Pulmonary artery endothelial cell (primary cell): ENCODE data around the gene PBX3. TPM values are rescaled to one million over a fixed set of nuclear protein-coding genes. Genes with fewer than 3 reads are reported as not detected.

ENCODE experiments used
- DNase-seq: peaks from one replicate; pipeline ENCODE4 v3.0.0-alpha.2; 2011; ENCODE audit warnings: low read depth, low spot score
- total RNA-seq: library from RNA; depleted of rRNA; stranded (reverse); fragments of >200 nt; gene quantifications from 2 replicates; pipeline ENCODE4 v1.2.3, GENCODE V29; 2014

Gene PBX3
- total RNA-seq, 1 donor from 2014 or later = 9.2 TPM

DNA sequence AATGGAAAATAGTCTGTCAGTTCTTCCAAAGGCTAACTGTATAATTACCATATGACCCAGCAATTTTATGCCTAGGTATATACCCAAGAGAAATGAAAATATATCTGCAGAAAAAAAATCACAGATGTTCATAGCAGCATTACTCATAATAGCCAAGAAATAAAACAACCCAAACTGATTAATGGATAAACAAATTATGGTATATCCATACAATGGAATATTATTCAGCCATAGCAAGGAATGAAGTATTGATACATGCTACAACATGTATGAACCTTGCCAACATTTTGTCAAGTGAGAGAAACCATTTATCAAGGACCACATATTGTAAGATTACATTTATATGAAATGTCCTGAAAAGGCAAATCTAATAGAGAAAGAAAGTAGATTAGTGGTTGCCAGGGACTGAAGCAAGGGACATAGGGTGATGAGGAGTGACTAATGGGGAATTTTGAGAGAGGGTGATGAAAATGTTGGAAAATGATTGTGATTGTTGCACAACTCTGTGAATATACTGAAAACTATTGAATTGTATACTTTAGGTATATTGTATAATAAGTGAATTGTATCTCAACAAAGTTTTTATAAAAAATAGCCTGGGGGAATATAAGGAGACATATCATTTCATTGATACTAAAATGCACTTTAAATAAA, 114.4 kb downstream of the PBX3 start:
- no peak for DNase-seq

DNA sequence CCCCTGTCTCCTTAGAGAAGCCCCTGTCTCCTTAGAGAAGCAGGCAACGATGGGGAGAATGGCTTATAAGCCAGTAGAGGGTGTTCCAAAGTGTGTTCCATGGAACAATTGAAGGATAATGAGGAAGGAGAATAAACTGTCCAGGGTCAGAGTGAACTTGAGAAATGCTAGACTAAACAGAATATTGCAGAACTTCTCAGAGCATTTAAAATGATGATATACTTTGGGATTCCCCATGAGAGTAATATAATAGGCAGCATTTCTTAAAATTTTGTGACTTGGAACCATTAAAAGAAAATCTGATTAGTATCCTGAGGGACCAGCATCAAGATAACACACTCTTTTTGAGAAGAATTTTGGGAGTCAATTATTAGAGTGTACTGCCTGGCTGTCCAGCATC, 116.8 kb downstream of the PBX3 start:
- DNase-seq = no peak

DNA sequence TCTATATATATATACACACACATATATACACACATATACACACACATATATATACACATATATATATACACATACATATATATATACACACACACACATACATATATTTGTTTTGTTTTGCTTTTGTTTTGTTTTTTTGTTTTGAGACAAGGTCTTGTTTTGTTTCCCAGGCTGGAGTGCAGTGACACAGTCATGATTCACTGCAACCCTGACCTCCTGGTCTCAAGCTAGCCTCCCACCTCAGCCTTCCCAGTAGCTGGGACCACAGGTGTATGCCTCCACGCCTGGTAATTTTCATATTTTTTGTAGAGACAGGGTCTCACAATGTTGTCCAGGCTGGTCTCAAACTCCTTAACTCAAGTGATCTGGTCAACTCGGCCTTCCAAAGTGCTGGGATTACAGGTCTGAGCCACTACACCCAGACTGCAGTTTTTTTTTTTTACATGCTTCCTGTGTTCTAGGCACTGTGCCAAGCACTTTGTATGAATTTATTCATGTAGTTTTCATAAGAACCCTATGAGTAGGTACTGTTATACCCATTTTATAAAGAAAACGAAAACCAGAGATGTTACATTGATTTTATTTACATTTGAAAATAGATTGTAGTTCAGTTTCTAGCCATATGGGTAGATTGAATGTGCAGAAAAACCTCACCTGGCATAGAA, 120.7 kb downstream of the PBX3 start:
- DNase-seq = peak; percentile 45

DNA sequence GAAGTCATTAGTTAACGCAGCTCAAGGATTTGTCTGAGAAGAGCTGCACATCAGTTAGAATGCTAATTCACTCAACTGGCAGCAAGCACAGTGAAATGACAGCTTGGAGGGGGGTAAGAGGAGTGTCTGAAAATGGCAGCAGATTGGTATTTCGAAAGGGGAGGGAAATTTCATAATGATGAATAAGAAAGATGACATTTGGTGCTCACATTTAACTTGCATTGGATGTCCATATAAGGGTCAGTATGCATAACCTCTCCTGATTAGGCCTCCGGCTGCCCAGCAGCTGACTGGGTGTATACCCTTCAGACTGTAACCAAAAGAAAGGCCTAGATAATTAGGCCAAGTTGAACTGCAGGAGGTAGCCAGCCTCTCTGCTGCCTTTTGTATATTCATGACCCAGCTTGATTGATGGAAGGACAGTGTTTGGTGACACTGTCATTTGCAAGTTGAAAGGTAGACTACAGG, 131.0 kb downstream of the PBX3 start:
- DNase-seq = no peak

- DNase-seq = no peak
Observed at GRCh38 chr9:125881042-125881441, 133.9 kb downstream of the PBX3 start.

DNA sequence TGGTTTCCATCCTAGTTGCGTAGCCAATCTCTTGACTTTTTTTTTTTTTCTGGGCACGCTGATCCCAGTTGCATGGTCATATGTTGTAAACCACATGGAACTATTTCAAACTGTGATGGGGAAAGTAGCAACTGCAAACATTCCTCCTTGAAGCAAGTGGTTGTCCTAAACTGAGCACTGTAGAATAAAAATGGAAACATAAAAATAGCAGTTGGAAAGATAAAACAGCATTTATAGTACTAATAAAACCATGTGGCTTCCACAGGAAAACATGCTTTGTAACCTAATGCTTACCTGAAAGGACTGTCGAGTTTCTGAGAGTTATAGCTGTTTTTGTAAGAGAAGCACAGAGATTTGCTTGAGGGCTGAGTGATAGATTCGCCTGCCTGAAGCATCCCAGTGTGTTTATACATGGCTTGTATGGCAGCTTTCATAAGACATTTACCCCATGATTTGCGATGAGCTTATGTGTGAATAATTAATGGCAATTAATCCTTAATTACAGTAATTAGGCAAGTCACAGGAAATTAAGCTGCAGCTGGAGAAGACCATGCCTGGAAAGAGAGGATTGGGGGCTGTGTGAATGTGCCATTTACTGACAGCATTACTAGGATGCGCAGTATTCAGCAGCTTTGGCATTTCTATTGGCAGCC, 136.5 kb downstream of the PBX3 start:
- no peak for DNase-seq

GRCh38 chr9:125884218-125884595, 137.0 kb downstream of the PBX3 start:
- DNase-seq = no peak

GRCh38 chr9:125885405-125886034, 138.3 kb downstream of the PBX3 start:
- DNase-seq = no peak

DNA sequence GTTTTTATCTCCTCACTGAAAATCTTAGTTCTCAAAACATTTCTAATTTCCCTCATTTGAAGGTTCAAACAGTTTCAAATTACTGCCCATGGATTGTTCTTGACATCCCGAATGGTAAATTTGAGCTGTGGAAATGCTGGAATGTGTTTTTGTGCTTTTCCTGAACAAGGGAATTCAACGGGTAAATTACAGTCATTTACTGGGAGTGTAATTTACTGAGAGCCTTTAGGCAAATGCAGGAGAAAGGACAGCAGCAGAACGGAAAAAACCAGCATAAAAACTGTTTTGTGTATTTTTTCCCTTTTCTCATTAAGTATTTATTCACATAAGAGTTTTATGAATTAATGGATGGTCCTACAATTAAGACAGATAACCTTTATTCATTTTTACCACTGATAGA, 139.2 kb downstream of the PBX3 start:
- no peak for DNase-seq

- DNase-seq = no peak
Observed at GRCh38 chr9:125887172-125887571, 140.0 kb downstream of the PBX3 start.

DNA sequence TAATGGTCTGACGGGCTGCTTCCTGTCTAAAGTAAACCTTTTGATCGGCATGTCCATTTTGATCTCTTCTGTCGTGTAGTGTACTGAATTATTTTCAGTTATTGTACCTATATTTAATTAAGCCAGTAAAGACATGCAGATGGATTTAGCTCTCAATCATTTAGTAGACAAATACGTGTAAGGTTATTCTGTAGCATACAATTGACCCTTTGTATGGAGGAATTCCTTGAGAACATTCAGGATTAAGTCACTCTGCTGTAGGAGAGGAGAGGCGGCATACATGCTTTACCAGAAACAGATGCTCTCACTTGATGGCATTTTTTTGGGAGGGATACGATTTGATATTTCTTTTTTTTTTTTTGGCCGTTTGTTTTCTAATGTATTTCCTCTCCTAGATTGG, 141.0 kb downstream of the PBX3 start:
- DNase-seq = no peak

GRCh38 chr9:125889112-125889475, 141.9 kb downstream of the PBX3 start:
- no peak for DNase-seq

- no peak for DNase-seq
Observed at GRCh38 chr9:125889476-125890419, 142.6 kb downstream of the PBX3 start.

DNA sequence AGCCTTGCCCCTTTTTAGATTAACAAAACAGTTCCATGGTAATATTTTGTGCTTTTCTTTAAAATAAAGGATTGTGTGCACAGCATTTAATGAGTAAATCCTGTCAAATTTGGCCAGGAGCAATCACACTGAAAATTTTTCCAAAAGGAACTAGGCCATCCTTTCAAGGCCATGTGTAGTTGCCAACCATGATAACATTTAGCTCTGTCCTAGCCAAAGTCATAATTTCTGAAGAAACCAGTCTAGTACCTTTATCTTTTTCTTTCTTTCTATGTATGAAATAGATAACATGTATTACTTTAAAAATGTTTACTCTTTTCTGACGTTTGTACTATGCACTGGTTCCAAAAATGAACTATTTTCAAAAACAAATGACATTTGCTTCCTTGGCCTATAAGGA, 143.7 kb downstream of the PBX3 start:
- DNase-seq = no peak

DNA sequence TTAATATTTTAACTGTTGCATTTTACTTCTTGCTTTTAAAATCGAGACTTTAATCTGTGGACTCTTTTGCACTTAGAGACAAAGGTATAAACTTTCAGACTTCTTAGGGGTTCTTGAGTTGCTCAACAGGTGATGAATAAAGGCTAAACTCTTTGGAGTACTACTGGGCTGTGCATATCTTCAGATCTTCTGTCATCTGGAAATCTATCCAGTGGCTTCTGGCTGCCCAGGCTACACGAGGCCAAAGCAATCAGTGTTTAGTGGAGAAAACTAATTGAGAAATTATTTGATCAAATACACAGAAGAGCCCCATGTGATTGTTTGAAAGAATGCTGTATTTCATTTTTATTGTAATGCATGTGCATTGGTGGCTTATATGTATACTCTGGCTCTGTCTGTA, 146.1 kb downstream of the PBX3 start:
- no peak for DNase-seq

GRCh38 chr9:125894566-125894965, 147.4 kb downstream of the PBX3 start:
- no peak for DNase-seq

DNA sequence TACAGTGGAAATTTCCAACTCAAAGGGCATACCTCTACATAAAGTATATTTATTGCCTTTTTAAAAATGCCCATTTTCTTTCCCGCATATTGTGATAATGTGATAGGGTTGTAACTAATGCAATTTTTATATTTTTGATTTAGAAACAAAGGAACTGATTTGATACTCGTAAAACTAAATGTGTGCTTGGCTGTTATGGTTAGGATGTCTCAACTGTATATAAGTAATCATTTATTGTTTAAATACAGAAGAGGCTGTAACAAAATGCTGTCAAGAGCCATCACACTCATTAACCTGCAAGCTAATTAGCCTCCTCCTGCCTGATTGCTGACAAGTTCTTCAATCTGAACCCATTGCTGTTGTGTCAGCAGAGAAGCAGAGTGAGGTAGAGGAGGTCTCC, 149.2 kb downstream of the PBX3 start:
- DNase-seq = no peak

GRCh38 chr9:125896964-125897363, 149.8 kb downstream of the PBX3 start:
- no peak for DNase-seq

DNA sequence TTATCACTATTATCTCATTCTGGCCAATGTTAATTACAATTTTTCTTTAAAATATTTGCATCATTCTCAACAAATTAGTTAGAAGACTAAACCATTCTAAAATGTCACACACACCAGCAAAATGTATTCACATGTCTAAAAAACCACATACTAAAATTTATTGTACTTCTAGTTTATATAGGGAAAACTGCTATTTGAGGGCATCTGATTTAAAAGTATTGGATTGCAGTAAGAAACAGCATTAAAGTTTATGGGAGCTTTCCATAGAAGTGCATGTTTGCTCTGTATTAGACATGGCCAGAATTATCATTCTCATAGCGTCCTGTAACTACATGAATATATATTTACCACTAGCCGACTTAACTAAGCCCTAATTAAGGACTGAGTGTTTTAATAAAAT, 150.3 kb downstream of the PBX3 start:
- DNase-seq = no peak

- DNase-seq = peak; percentile 4
Observed at GRCh38 chr9:125902214-125902613, 155.0 kb downstream of the PBX3 start.

DNA sequence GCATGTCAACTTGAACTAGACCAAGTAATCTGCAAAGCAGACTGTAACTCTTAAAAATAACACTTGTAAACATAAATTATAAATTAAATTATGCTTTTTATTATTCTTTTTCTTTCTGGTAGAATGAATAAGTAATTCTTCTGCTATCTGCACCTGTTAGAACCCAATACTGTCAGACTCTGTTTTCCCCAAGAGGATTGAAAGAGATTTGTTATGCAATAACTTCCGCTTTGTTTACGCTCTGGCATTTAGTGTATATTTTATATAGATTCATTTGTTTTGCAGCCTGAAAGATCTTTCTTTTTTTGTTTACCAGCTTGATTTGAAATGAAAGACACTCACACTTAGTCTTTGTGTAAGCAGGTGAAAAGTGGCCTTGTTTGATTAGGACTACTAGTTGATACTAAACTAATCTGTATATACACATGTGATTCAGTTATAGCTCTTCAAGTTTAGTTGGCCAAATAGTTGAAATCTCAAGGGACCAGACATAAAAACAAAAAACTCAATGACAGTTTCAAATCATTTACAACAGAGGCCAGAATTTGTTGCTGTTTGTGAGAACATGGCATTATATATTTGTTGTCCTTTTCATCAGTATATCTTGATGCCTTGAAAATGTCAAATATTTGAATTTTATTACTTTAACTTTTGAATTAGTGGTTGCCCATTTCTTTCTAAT, 155.8 kb downstream of the PBX3 start:
- DNase-seq = no peak
